GM21528 (cell line): ENCODE results near the gene C1RL.

Source experiments
- ATAC-seq: cut with Tn5 transposase; IDR thresholded peaks from one replicate; pipeline ENCODE4 v1.9.1; 2021; ENCODE audit warnings: mild to moderate bottlenecking, moderate library complexity; ENCODE audit not compliant: unreplicated experiment, low FRiP score

C1RL gene

GRCh38 chr12:7093892-7094291 is 15.1 kb downstream of the C1RL start:
- no peak for ATAC-seq

GRCh38 chr12:7093486-7093885 is 15.5 kb downstream of the C1RL start:
- no peak for ATAC-seq

GRCh38 chr12:7092986-7093460 is 16.0 kb downstream of the C1RL start:
- no peak for ATAC-seq

GRCh38 chr12:7092229-7092985 is 16.6 kb downstream of the C1RL start, which contains the start of gene C1R:
C1R (minus strand) TSS chr12:7092445; CDS start chr12:7092388, 57 bp downstream.
- no peak for ATAC-seq

GRCh38 chr12:7091660-7092228 is 17.3 kb downstream of the C1RL start:
- ATAC-seq: no peak

GRCh38 chr12:7091171-7091570 is 17.8 kb downstream of the C1RL start:
- no peak for ATAC-seq

GRCh38 chr12:7090222-7090998 is 18.6 kb downstream of the C1RL start:
- no peak for ATAC-seq

- no peak for ATAC-seq
Observed at GRCh38 chr12:7089196-7089871, 19.7 kb downstream of the C1RL start.

GRCh38 chr12:7083125-7083524 is 25.9 kb downstream of the C1RL start:
- no peak for ATAC-seq

GRCh38 chr12:7081037-7081436 is 28.0 kb downstream of the C1RL start:
- ATAC-seq: no peak

GRCh38 chr12:7079826-7080125 is 29.2 kb downstream of the C1RL start:
- ATAC-seq: no peak

GRCh38 chr12:7078163-7078562 is 30.9 kb downstream of the C1RL start:
- no peak for ATAC-seq

GRCh38 chr12:7076493-7076892 is 32.5 kb downstream of the C1RL start:
- no peak for ATAC-seq

GRCh38 chr12:7075939-7076338 is 33.1 kb downstream of the C1RL start:
- ATAC-seq: no peak

GRCh38 chr12:7075518-7075917 is 33.5 kb downstream of the C1RL start:
- no peak for ATAC-seq

GRCh38 chr12:7073946-7074345 is 35.1 kb downstream of the C1RL start:
- no peak for ATAC-seq

GRCh38 chr12:7072554-7072953 is 36.5 kb downstream of the C1RL start:
- ATAC-seq: no peak

GRCh38 chr12:7072035-7072434 is 37.0 kb downstream of the C1RL start:
- ATAC-seq: no peak

GRCh38 chr12:7069386-7069785 is 39.6 kb downstream of the C1RL start:
- no peak for ATAC-seq

- ATAC-seq: no peak
Observed at GRCh38 chr12:7068994-7069346, 40.0 kb downstream of the C1RL start.
